HepG2 (cell line): Measurements from ENCODE around the gene RAB34. TPM values are rescaled to one million over a fixed set of nuclear protein-coding genes. Genes with fewer than 3 reads are reported as not detected.

ENCODE experiments used
- ATAC-seq: fragments of 200-7000 bp; cut with Tn5 transposase; 3 replicates; pipeline ENCODE4 v1.9.1; 2020; ENCODE audit warnings: mild to moderate bottlenecking, moderate library complexity
- BruUV-seq: library from RNA; stranded (reverse); fragments of 400-500 nt; replicated peaks from 2 replicates; lab custom pipeline; 2021; lab: Mats Ljungman, UMichigan
- CTCF ChIA-PET: fragments of 300-600 bp; formaldehyde crosslinking; extraction: SDS; loops from one replicate; lab custom pipeline; 2021; ENCODE audit warnings: low total read pairs, inconsistent platforms, low intra/inter-chr PET ratio; lab: Yijun Ruan, JAX
- POLR2A ChIA-PET: fragments of 350-600 bp; sonication (Branson Sonifier 250); formaldehyde crosslinking; loops from one replicate; lab custom pipeline; 2020; ENCODE audit warnings: antibody characterized with exemption, inconsistent platforms; lab: Yijun Ruan, JAX
- DNase-seq: peaks from one replicate; pipeline ENCODE4 v3.0.0-alpha.2; 2015; ENCODE audit warnings: low spot score
- FAIRE-seq: peaks from 3 replicates; lab custom pipeline; 2011; peaks lifted over from hg19 to GRCh38; lab: Jason Lieb, UNC
- H2AFZ ChIP-seq: one replicate; pipeline ENCODE4 v1.6.1; 2011; ENCODE audit warnings: low read length, inconsistent platforms
- H3K27ac ChIP-seq: fragments of 300-600 bp; 3 replicates; pipeline ENCODE4 v1.8.0; 2011; ENCODE audit warnings: mixed run types, mild to moderate bottlenecking, mixed read lengths, low read length, inconsistent platforms; ENCODE audit not compliant: insufficient read depth; ENCODE audit errors: extremely low read length
- H3K27me3 ChIP-seq, 2 experiments: fragments of 200-600 bp in 1 of 2; 2 replicates in 1 of 2; 3 replicates in 1 of 2; pipeline versions ENCODE4 v1.6.0 to v1.8.0; 2011; ENCODE audit warnings: low read length in 2 of 2, mild to moderate bottlenecking in 2 of 2, moderate library complexity in 2 of 2, inconsistent platforms in 1 of 2; ENCODE audit not compliant: insufficient read depth in 2 of 2, control insufficient read depth in 1 of 2
- H3K36me3 ChIP-seq, 2 experiments: fragments of 200-600 bp in 1 of 2; replicated peaks in 1 of 2; 2 replicates in 1 of 2; 3 replicates in 1 of 2; pipeline versions ENCODE4 v1.5.1 to v1.8.0; 2011; ENCODE audit warnings: low read length in 2 of 2, inconsistent platforms in 1 of 2; ENCODE audit not compliant: insufficient read depth in 2 of 2, control insufficient read depth in 1 of 2
- H3K4me1 ChIP-seq: 2 replicates; pipeline ENCODE4 v1.5.1; 2012; ENCODE audit warnings: low read length, inconsistent platforms; ENCODE audit not compliant: insufficient read depth
- H3K4me2 ChIP-seq: 2 replicates; pipeline ENCODE4 v1.6.0; 2011; ENCODE audit warnings: low read depth, low read length, inconsistent platforms
- H3K4me3 ChIP-seq, 3 experiments: fragments of 200-600 bp in 1 of 3; sonication (generic), shearing (Covaris generic) in 1 of 3; replicated peaks in 1 of 3; 2 replicates each; pipeline ENCODE4 v1.5.1; 2011 to 2016; ENCODE audit warnings: low read length in 3 of 3, inconsistent platforms in 2 of 3, low read depth in 2 of 3, mild to moderate bottlenecking in 2 of 3, control low read depth in 1 of 3, mixed read lengths in 1 of 3; ENCODE audit not compliant: insufficient read depth in 1 of 3
- H3K79me2 ChIP-seq: one replicate; pipeline ENCODE4 v1.6.1; 2011; ENCODE audit warnings: low read length, inconsistent platforms; ENCODE audit not compliant: insufficient read depth
- H3K9ac ChIP-seq: 2 replicates; pipeline ENCODE4 v1.6.0; 2011; ENCODE audit warnings: mild to moderate bottlenecking, low read depth, low read length, inconsistent platforms; ENCODE audit not compliant: insufficient read depth
- H3K9me3 ChIP-seq: 2 replicates; pipeline ENCODE4 v1.5.1; 2012; ENCODE audit warnings: mild to moderate bottlenecking, low read length
- H4K20me1 ChIP-seq: 2 replicates; pipeline ENCODE4 v1.6.0; 2011; ENCODE audit warnings: inconsistent platforms, mild to moderate bottlenecking, low read length, moderate library complexity; ENCODE audit not compliant: insufficient read depth
- HNF4A ChIP-seq: sonication (generic); formaldehyde crosslinking; IDR thresholded peaks from 2 replicates; pipeline ENCODE4 v1.4.0; 2020; ENCODE audit warnings: missing genetic modification reagents
- HNRNPL ChIP-seq: fragments of 200-400 bp; formaldehyde crosslinking; IDR thresholded peaks from 2 replicates; pipeline ENCODE4 v1.6.1; 2017; ENCODE audit warnings: mild to moderate bottlenecking, low read depth, low read length
- WGBS: methylation state at CpG from one replicate; pipeline ENCODE4 v1.1.6; 2017; ENCODE audit warnings: low lambda C conversion rate; 5-methylcytosine and 5-hydroxymethylcytosine counted together
- in situ Hi-C: cut with HindIII; loops from 2 replicates; pipeline ENCODE4 v1.10.0; 2017; ENCODE audit warnings: low pct_unique_long_range_greater_than_20kb; ENCODE audit not compliant: extremely low pct_ligation_motif_present
- intact Hi-C: fragments of 100-400 bp; cut with micrococcal nuclease; formaldehyde crosslinking; loops from one replicate; pipeline ENCODE4 v1.10.0; 2022; ENCODE audit not compliant: unreplicated experiment
- polyA plus RNA-seq, 8 experiments: library from polyadenylated mRNA; depleted of rRNA in 3 of 8; stranded (reverse) in 7 of 8; unstranded in 1 of 8; fragments of >200 nt; fragmentation: Illumina TruSeq in 4 of 8; extraction: Trizol in 4 of 8; gene quantifications; 2 replicates each; pipeline versions ENCODE4 v1.2.1 to v1.2.3, GENCODE V29; 2011 to 2016; ENCODE audit warnings: low read depth in 4 of 8, missing spikeins in 1 of 8, mixed read lengths in 1 of 8; ENCODE audit not compliant: insufficient read depth in 1 of 8
- total RNA-seq, 5 experiments: library from RNA; depleted of rRNA; stranded (reverse); fragments of >200 nt; fragmentation: Illumina TruSeq; extraction: Trizol; gene quantifications; 2 replicates each; pipeline ENCODE4 v1.2.3, GENCODE V29; 2016; ENCODE audit warnings: low read depth in 1 of 5
- TF ChIP-seq, protein P1 (sequence below): sonication (generic); formaldehyde crosslinking; IDR thresholded peaks from 2 replicates; pipeline ENCODE4 v1.5.0; 2020; ENCODE audit warnings: mild to moderate bottlenecking, missing genetic modification reagents
- TF ChIP-seq, protein P2 (sequence below): sonication (generic); formaldehyde crosslinking; IDR thresholded peaks from 2 replicates; pipeline ENCODE4 v1.5.1; 2020; ENCODE audit warnings: mild to moderate bottlenecking, missing genetic modification reagents, moderate library complexity
- TF ChIP-seq, protein P3 (sequence below): sonication (generic); formaldehyde crosslinking; IDR thresholded peaks from 2 replicates; pipeline ENCODE4 v1.4.0; 2020; ENCODE audit warnings: missing genetic modification reagents

Gene RAB34
- total and polyA plus RNA-seq, 2 of the 13 experiments (the other 11 are each of a cell fraction or from before 2014, with no cell fraction given) = 0.49 TPM; not detected in 1

- Histone ChIP-seq H3K36me3 (peaks cover 36 to 66% of the 10 kb centered on the region in 2 experiments), H3K27ac (peak overlapping the region; percentile 91), H2AFZ (no peak overlapping the region), H3K9me3 (no peaks in the 10 kb centered on the region), H3K4me3 (no peak overlapping the region), H3K9ac (no peak overlapping the region), H3K79me2 (no peaks in the 10 kb centered on the region), H3K27me3 (no peaks in the 10 kb centered on the region), H3K4me1 (peaks cover 79% of the 10 kb centered on the region), H4K20me1 (no peaks in the 10 kb centered on the region), H3K4me2 (no peak overlapping the region)
- FAIRE-seq = no peak
- TF ChIP-seq, protein P1, sequence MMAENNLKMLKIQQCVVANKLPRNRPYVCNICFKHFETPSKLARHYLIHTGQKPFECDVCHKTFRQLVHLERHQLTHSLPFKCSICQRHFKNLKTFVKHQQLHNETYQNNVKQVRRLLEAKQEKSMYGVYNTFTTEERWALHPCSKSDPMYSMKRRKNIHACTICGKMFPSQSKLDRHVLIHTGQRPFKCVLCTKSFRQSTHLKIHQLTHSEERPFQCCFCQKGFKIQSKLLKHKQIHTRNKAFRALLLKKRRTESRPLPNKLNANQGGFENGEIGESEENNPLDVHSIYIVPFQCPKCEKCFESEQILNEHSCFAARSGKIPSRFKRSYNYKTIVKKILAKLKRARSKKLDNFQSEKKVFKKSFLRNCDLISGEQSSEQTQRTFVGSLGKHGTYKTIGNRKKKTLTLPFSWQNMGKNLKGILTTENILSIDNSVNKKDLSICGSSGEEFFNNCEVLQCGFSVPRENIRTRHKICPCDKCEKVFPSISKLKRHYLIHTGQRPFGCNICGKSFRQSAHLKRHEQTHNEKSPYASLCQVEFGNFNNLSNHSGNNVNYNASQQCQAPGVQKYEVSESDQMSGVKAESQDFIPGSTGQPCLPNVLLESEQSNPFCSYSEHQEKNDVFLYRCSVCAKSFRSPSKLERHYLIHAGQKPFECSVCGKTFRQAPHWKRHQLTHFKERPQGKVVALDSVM = no peak
- TF ChIP-seq, protein P2, sequence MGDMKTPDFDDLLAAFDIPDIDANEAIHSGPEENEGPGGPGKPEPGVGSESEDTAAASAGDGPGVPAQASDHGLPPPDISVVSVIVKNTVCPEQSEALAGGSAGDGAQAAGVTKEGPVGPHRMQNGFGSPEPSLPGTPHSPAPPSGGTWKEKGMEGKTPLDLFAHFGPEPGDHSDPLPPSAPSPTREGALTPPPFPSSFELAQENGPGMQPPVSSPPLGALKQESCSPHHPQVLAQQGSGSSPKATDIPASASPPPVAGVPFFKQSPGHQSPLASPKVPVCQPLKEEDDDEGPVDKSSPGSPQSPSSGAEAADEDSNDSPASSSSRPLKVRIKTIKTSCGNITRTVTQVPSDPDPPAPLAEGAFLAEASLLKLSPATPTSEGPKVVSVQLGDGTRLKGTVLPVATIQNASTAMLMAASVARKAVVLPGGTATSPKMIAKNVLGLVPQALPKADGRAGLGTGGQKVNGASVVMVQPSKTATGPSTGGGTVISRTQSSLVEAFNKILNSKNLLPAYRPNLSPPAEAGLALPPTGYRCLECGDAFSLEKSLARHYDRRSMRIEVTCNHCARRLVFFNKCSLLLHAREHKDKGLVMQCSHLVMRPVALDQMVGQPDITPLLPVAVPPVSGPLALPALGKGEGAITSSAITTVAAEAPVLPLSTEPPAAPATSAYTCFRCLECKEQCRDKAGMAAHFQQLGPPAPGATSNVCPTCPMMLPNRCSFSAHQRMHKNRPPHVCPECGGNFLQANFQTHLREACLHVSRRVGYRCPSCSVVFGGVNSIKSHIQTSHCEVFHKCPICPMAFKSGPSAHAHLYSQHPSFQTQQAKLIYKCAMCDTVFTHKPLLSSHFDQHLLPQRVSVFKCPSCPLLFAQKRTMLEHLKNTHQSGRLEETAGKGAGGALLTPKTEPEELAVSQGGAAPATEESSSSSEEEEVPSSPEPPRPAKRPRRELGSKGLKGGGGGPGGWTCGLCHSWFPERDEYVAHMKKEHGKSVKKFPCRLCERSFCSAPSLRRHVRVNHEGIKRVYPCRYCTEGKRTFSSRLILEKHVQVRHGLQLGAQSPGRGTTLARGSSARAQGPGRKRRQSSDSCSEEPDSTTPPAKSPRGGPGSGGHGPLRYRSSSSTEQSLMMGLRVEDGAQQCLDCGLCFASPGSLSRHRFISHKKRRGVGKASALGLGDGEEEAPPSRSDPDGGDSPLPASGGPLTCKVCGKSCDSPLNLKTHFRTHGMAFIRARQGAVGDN (CRISPR knock-in tag) = peak; percentile 64
- TF ChIP-seq HNF4A (CRISPR knock-in tag) (peak; percentile 11; the same call in 1 of the 2 replicates), HNRNPL (peak; percentile 71; the same call in 1 of the 2 replicates)
- TF ChIP-seq, protein P3, sequence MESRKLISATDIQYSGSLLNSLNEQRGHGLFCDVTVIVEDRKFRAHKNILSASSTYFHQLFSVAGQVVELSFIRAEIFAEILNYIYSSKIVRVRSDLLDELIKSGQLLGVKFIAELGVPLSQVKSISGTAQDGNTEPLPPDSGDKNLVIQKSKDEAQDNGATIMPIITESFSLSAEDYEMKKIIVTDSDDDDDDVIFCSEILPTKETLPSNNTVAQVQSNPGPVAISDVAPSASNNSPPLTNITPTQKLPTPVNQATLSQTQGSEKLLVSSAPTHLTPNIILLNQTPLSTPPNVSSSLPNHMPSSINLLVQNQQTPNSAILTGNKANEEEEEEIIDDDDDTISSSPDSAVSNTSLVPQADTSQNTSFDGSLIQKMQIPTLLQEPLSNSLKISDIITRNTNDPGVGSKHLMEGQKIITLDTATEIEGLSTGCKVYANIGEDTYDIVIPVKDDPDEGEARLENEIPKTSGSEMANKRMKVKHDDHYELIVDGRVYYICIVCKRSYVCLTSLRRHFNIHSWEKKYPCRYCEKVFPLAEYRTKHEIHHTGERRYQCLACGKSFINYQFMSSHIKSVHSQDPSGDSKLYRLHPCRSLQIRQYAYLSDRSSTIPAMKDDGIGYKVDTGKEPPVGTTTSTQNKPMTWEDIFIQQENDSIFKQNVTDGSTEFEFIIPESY (CRISPR knock-in tag) = peak; percentile 57; the same call in 1 of the 2 replicates
- CTCF ChIA-PET = no interaction called here
- ATAC-seq = no peak
- POLR2A ChIA-PET = interaction anchor here (1.1 to 8.2 kb wide), 4 partner anchors 11 to 38 kb away, joined by 3 to 145 read pairs (median 20); partner anchors contain the start of genes PROCA1, RPL23A, SDF2 and SUPT6H
- no TSS peak for BruUV-seq
- WGBS = 67% methylated on average over 2 of the region's 8 CpGs
- in situ Hi-C loops (no loop called here), intact Hi-C loops (no loop called here)
- DNase-seq = no peak
Measured at GRCh38 chr17:28700278-28700677, 17.4 kb downstream of the RAB34 start.
